NCI-H1694 (cell line): ENCODE data around the gene TNS1.

Source experiments
- DNase-seq: peaks from one replicate; lab custom pipeline; 2025; lab: John Stamatoyannopoulos, UW

TNS1 gene

GRCh38 chr2:217873371-217873770 lies 129.4 kb downstream of the TNS1 start:
- no peak for DNase-seq

GRCh38 chr2:217872319-217872718 lies 130.5 kb downstream of the TNS1 start:
- DNase-seq = no peak

- DNase-seq = no peak
Observed at GRCh38 chr2:217870528-217871011, 132.2 kb downstream of the TNS1 start.

GRCh38 chr2:217868911-217869334 lies 133.9 kb downstream of the TNS1 start:
- DNase-seq = no peak

- DNase-seq = no peak
Observed at GRCh38 chr2:217868265-217868892, 134.4 kb downstream of the TNS1 start.

- no peak for DNase-seq
Observed at GRCh38 chr2:217866457-217866856, 136.3 kb downstream of the TNS1 start.

GRCh38 chr2:217864963-217865772 lies 137.6 kb downstream of the TNS1 start:
- no peak for DNase-seq

- DNase-seq = no peak
Observed at GRCh38 chr2:217863883-217864282, 138.9 kb downstream of the TNS1 start.

GRCh38 chr2:217861334-217861877 lies 141.4 kb downstream of the TNS1 start:
- no peak for DNase-seq

- no peak for DNase-seq
Observed at GRCh38 chr2:217859926-217860325, 142.9 kb downstream of the TNS1 start.

- DNase-seq = peak; percentile 42
Observed at GRCh38 chr2:217858519-217859491, 144.0 kb downstream of the TNS1 start.

- DNase-seq = no peak
Observed at GRCh38 chr2:217857624-217858506, 144.9 kb downstream of the TNS1 start.

- DNase-seq = no peak
Observed at GRCh38 chr2:217856871-217857270, 145.9 kb downstream of the TNS1 start.

- no peak for DNase-seq
Observed at GRCh38 chr2:217856159-217856558, 146.6 kb downstream of the TNS1 start.

- DNase-seq = no peak
Observed at GRCh38 chr2:217854684-217855420, 147.9 kb downstream of the TNS1 start.

GRCh38 chr2:217853961-217854360 lies 148.8 kb downstream of the TNS1 start:
- DNase-seq = no peak

GRCh38 chr2:217853301-217853881 lies 149.4 kb downstream of the TNS1 start:
- no peak for DNase-seq

GRCh38 chr2:217852555-217853211 lies 150.1 kb downstream of the TNS1 start:
- DNase-seq = no peak
